GM08714 (cell line): ENCODE data around the gene AMOTL1.
"Not testable (repeated sequence)": the region's sequence is repeated elsewhere in the genome, so short reads cannot be mapped to it uniquely, and the experiment has no call there.

Experiments
- H3K4me3 ChIP-seq: fragments of 200-500 bp; sonication (Bioruptor generic); 2 replicates; pipeline ENCODE4 v1.5.1; 2014; ENCODE audit warnings: mild to moderate bottlenecking, low read length, inconsistent platforms
- ZNF274 ChIP-seq: IDR thresholded peaks from 2 replicates; pipeline ENCODE4 v1.6.1; 2012; ENCODE audit warnings: mild to moderate bottlenecking, low read depth, low read length

The AMOTL1 gene

DNA sequence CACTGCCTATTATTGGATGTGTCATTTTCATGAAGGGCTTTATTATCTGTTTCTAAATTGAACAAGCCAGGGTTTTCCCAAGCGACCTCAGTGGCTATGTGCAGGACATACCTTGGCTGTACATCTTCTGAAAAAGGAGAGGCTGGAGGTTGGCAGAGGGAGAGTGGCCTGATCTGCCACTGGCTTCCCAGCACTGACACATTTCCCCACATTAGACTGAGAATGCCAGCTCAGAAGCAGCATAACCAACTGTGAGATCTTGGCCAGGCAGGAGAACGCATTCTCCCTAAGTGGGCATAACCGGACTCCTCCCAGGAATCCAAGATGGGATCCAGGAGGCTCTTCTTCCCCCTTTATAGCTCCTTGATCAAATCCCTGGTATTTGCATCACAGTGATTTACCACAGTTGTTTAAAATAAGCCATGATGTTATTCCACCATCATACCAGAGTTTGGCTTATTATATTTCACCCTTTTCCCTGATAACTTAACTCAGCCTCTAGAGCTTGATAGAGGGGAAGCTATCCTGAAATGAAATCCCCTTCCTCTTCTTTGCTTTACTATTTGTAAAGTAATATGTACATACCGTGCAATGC lies 33.8 kb downstream of the AMOTL1 start:
- no peak for TF ChIP-seq ZNF274
- no peak overlapping the region for H3K4me3 ChIP-seq

DNA sequence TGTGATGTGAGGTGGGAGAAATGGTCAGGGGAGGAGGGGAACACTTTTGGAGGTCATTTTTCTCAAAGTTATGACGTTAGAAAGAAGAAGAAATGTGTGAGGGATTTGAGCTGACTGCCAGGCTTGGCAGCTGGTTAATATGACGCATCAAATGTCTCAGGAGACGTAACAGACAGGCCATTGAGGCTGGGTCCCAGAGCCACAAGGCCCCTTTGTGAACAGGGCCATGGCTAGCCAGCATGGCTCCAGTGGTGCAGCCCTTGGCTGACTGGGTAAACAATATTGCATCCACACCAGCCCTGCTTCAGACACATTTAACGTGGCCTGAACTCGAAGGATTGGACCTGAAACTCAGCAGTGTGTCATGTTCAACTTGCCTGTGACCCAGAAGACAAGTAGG lies 34.3 kb downstream of the AMOTL1 start:
- TF ChIP-seq ZNF274, result no peak
- H3K4me3 ChIP-seq, result no peak overlapping the region

DNA sequence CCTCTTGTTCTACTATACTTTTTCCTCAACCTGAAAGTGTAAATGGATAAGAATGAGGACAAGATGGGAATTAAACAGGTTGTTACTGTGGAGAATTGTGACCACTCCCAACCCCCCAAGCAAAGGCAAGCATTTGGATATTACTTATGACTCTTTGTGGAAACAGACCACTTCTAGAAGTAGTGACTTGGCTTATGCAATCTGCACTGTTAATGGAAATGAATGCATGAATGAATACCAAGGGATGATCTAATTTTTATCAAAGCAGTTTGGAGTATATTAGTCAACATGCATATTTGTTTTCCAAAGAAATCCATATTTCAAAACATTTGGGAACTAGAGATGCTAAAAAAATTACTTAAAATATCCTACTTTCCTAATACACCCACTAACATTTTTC lies 35.3 kb downstream of the AMOTL1 start:
- no peak for TF ChIP-seq ZNF274
- H3K4me3 ChIP-seq, result no peak overlapping the region

DNA sequence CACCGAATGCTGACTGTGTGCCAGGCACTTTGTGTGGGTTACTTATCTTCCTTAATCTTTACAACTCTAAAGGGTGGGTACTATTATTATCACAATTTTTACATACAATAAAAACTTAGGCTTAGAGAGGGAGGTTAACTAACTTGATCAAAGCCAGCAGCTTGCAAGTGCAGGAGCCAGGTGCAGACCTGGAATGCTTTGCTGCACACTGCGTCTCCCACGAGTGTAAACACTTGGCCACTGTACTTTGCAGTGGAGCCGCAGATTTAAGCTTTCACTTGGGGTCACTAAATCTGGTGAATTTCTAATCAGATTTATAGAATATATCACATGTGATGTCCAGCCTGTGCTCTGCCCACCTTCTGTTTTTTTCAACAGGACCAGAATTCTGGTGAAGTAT lies 36.7 kb downstream of the AMOTL1 start:
- H3K4me3 ChIP-seq, result no peak overlapping the region
- no peak for TF ChIP-seq ZNF274

DNA sequence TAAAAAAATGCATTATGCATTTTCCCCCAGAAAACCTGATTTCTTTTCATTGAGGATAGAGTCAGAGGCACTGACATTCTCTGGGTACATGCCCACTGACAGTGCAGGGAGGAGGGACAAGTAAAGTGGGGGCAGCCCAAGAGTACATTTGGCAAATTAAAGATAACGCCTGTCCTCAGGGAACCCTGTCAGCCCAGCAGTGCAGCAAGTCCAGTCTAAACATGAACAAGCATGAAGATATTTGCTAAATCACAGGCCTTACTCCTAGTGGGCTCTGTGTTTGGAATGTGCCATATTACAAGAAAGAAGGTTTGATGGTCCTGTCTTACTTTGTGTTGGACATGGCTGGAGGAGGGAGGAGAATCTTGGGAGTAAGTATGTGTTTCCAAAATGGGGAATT lies 37.9 kb downstream of the AMOTL1 start:
- no peak for TF ChIP-seq ZNF274
- H3K4me3 ChIP-seq, result no peak overlapping the region

DNA sequence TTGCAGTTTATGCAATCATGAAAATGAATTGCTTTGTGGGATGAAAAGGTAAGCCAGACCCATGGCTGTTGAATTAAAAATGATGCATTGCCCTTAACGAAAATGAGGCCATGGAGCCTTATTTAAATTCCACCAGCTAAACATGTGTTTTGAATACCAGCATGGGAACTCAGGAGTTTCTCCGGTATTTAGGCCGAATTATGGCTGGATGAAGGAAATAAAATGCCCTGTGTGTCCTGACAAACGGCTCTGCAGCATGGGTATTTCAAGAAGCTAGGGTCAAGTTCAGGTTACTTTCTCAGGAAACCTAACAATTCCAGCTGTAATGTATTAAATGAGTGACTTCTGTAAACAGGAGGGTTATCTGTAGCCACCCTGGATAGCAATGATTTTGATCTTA lies 38.3 kb downstream of the AMOTL1 start:
- H3K4me3 ChIP-seq, result no peak overlapping the region
- no peak for TF ChIP-seq ZNF274

DNA sequence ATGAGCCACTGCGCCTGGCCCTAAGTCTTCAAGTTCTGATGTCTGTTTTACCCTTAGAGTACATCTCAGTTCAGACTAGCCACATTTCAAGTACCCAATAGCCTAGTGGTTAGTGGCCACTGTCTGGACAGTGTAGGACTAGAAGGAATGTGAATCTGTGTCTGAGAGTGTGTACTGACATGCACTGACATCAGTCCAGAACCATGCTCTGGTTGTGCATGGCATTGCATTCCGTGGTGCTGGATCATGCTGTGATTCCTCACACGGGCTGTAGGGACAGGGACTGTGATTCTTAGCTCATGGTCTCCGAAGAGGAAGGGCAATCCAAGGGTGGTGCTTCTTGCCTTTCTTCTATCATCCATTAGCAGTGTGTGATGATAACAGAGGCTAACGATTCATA lies 41.1 kb downstream of the AMOTL1 start:
- H3K4me3 ChIP-seq, result no peak overlapping the region
- TF ChIP-seq ZNF274, result no peak

DNA sequence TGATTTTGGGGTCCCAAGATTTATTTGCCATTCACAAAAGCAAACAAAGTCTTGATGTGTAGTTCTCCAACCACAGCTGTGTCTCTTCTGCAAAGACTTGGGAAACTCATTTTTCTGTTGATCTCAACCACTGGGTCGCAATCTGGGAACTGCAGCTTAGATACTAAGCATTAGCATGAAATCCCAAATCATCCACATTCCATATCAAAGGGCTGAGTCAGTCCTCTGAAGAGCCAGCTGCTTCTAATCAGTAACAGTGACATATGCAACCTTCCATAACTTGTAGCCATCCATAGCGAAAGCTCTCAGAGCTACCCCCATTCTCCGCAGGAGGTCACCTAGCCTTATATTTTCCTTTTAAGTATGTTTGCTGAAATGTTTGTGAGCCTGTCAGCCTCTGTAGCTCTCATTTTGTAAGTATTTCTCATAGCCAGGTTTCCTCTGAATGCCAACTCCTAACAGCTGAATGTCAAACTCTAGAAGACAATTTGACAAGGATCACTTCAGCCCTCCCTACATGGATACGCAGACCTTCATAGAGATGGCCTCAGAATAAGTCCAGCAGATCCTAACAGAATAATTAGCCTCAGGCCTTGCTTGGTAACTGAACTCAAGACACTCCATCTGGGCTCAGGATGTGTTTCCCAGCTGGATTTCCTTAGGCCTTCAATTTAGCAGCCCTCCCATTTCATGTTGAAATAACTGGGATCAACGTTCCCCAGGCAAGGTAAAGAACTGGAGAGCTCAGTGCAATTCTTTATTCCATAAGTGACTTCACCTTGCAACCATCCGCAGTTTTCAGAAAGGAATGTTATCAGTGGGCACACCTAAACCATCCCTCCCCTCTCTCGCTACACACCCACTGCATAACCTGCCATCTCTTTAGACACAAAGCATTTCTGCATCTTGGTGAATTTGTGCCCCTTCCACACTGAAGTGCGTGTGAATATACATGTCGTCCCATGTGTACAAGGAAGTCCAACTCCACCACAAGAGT lies 44.9 kb downstream of the AMOTL1 start:
- not testable (repeated sequence) for H3K4me3 ChIP-seq

DNA sequence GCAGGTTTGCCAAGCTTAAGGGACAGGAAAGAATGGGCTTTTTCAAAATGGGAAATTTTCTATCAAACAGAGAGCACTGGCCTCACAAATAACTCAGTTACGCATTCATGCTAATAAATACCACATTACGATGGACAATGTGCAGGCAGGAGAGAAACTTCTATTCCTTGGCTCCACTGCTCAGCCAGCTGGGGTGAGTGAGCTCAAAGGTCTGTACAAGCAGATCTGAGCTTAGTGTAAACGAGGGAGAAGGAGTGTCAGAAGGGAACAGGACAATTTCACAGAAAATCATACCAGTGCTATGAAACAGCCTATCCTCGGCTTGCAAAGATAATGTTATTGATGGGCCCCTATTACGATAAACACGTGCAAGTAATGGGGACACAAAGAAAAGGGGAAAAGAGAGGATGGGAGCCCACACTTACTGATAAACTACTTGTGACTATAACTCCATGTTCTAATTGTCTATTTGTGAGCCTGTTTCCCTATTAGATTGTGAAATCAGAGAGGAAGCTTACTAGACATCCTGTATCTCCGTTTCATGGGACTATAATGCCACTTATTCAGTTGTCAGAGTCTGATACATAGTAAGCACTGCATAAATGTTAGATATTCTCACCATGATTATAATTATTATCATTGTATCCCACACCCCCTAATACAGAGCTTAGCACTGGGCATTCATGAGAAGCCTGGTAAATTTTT lies 46.3 kb downstream of the AMOTL1 start:
- no peak for TF ChIP-seq ZNF274
- no peak overlapping the region for H3K4me3 ChIP-seq

DNA sequence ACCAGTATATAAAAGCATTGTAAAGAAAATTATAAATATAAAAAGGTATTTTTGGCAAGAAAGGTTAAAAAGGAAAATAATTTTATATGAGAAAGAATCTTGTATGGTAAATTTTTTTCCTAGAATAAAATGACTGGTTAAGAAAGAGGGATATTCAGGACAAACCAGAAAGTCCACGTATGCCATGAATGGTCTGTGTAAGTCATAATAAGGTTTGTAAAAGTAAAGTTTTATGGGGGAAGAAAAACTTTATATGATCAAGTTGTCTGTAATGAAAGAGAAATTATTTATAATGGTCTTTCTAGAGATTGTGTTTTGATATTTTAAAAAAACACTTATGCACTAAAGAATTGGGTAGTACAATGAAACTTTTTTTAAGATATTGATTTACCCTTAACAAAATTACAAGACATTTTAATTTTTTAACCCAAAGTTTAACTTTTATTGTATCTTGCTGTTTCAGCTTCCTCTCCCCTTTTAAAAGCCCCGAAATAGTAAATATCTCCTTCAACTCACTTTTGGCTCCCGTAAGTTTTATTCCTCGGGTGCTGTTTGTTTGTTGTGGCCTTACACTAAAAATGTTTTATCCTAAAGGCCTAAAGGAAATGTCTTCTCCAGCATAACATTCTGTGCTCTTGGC lies 47.7 kb downstream of the AMOTL1 start:
- no peak overlapping the region for H3K4me3 ChIP-seq
- TF ChIP-seq ZNF274, result no peak

DNA sequence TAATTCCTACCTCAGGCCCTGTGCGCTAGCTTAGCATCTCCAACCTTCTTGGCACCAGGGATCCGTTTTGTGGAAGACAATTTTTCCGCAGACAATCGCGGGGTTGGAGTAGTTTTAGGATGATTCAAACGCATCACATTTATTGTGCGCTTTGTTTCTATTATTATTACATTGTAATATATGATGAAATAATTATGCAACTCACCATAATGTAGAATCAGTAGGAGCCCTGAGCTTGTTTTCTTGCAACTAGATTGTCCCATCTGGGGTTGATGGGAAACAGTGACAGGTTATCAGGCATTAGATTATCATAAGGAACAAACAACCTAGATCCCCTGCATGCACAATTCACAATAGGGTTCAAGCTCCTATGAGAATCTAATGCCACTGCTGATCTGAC lies 52.3 kb downstream of the AMOTL1 start:
- TF ChIP-seq ZNF274, result no peak

DNA sequence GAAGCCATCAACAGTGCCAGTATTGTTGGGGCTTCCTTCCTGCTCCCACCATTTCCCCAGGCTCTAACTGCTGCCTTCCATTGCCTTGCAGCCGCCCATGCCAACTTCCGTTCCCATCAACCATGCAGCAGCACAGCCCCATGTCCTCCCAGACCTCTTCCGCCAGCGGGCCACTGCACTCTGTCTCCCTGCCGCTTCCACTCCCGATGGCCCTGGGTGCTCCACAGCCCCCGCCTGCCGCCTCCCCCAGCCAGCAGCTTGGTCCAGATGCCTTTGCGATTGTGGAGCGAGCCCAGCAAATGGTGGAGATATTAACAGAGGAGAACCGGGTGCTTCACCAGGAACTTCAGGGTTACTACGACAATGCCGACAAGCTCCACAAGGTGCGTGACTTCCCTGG lies 53.3 kb downstream of the AMOTL1 start:
- H3K4me3 ChIP-seq, result no peak overlapping the region
- no peak for TF ChIP-seq ZNF274

More for the DNA sequence above, 52.3 kb downstream of the AMOTL1 start:
- H3K4me3 ChIP-seq, result no peak overlapping the region

DNA sequence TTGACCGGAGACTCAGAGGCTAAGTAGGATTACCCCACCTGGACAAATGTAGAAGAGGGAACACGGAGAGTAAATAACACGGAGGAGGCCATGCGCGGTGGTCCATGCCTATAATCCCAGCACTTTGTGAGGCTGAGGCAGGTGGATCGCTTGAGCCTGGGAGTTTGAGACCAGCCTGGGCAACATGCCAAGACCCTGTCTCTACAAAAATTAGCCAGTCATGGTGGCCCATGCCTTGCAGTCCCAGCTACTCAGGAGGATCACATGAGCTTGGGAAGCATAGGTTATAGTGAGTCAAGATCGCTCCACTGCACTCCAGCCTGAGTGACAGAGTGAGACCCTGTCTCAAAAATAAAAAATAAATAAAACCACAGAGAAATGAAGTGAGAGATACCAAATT lies 53.9 kb downstream of the AMOTL1 start:
- no peak overlapping the region for H3K4me3 ChIP-seq
- TF ChIP-seq ZNF274, result no peak

DNA sequence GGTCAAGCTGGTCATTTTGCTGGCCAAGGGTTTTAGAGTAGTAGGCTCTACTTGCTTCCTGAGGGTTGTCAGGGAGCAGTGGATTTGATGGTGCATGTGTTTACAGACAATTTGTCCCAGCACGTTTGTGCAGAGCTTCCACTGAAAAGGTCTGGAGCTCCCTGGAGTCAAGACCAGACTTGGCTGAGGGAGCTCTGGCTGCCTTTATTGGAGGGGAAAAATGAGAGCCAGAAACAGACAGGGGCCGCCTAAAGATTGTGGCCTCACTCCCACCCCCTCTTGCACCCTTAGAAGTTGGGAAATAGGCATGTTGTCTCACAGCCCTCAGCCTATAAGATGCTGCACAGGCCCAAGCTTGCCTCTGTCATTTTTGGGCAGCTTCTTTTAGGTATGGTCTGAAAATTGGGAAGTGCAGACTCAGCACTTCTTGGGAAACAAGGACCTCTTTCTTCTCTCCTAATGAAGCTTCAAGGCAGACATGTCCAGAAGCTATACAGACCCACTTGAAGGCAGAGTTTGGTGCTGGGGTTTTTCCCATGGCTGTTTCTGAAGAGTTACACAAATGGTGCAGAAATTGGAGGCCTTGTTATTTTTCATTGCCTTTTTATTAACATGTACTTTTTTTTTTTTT lies 55.1 kb downstream of the AMOTL1 start:
- no peak overlapping the region for H3K4me3 ChIP-seq
- TF ChIP-seq ZNF274, result no peak
